ENCODE data around the gene RGR. TPM values are rescaled to one million over a fixed set of nuclear protein-coding genes. Genes with fewer than 3 reads are reported as not detected.

The RGR gene
- polyA plus RNA-seq, 1 donor (not counting 4 experiments of a cell fraction or from before 2014, with no cell fraction given), result not detected

- dilution Hi-C loops (cut with MboI; ENCODE audit: extremely low pct_ligation_motif_present, low sequenced_read_pairs), result no loop called here
- Histone ChIP-seq H3K27me3 (ENCODE audit: control insufficient read depth, extremely low read depth, insufficient read depth, low read length) (peaks cover 4% of the 10 kb centered on the region), H3K4me3 (ENCODE audit: control insufficient read depth in 2 of 3, extremely low read depth in 1 of 3, insufficient read depth in 2 of 3, low read depth in 1 of 3, low read length in 3 of 3) (no peak overlapping the region), H3K9ac (ENCODE audit: control insufficient read depth, extremely low read depth, insufficient read depth, low read length) (no peak overlapping the region), H3K9me3 (ENCODE audit: control insufficient read depth, low read depth, low read length) (no peaks in the 10 kb centered on the region), H3K4me2 (ENCODE audit: control insufficient read depth, extremely low read depth, insufficient read depth, low read depth, low read length) (no peak overlapping the region), H3K4me1 (ENCODE audit: control insufficient read depth, extremely low read depth, insufficient read depth, low read length) (no peaks in the 10 kb centered on the region), H4K20me1 (ENCODE audit: control insufficient read depth, extremely low read depth, insufficient read depth, low read length) (no peaks in the 10 kb centered on the region), H3K27ac (ENCODE audit: control insufficient read depth, insufficient read depth, low read length) (no peak overlapping the region), H3K79me2 (ENCODE audit: control insufficient read depth, insufficient read depth, low read length) (no peaks in the 10 kb centered on the region), H3K36me3 (ENCODE audit: control insufficient read depth in 2 of 2, extremely low read depth in 1 of 2, insufficient read depth in 2 of 2, low read length in 2 of 2) (no peaks in the 10 kb centered on the region), H2AFZ (ENCODE audit: control insufficient read depth, low read length) (no peak overlapping the region), H3K9me1 (ENCODE audit: control insufficient read depth, extremely low read depth, insufficient read depth, low read length) (no peaks in the 10 kb centered on the region)
- TF ChIP-seq CTCF (optimal IDR thresholded peaks at IDR 0.05 in 1 of 3, IDR thresholded peaks at IDR 0.05 in 1 of 3, conservative IDR thresholded peaks at IDR 0.05 in 1 of 3; ENCODE audit: extremely low read depth in 1 of 3, insufficient read depth in 2 of 3, low read length in 3 of 3) (no peak), EZH2 (IDR thresholded peaks at IDR 0.05; ENCODE audit: low read length) (no peak)
- DNase-seq (ENCODE audit: low read depth, low spot score) (no peak), FAIRE-seq (no peak)
These were observed 44.8 kb downstream of the RGR start for GRCh38 chr10:84289521-84290200.

GRCh38 chr10:84290235-84290634, 45.4 kb downstream of the RGR start:
- Histone ChIP-seq H3K9me3 (ENCODE audit: control insufficient read depth, low read depth, low read length) (no peaks in the 10 kb centered on the region), H3K9ac (ENCODE audit: control insufficient read depth, extremely low read depth, insufficient read depth, low read length) (no peak overlapping the region), H3K9me1 (ENCODE audit: control insufficient read depth, extremely low read depth, insufficient read depth, low read length) (no peaks in the 10 kb centered on the region), H3K4me1 (ENCODE audit: control insufficient read depth, extremely low read depth, insufficient read depth, low read length) (no peaks in the 10 kb centered on the region), H3K79me2 (ENCODE audit: control insufficient read depth, insufficient read depth, low read length) (no peaks in the 10 kb centered on the region), H3K4me3 (ENCODE audit: control insufficient read depth in 2 of 3, extremely low read depth in 1 of 3, insufficient read depth in 2 of 3, low read depth in 1 of 3, low read length in 3 of 3) (no peak overlapping the region), H3K4me2 (ENCODE audit: control insufficient read depth, extremely low read depth, insufficient read depth, low read depth, low read length) (no peak overlapping the region), H3K36me3 (ENCODE audit: control insufficient read depth in 2 of 2, extremely low read depth in 1 of 2, insufficient read depth in 2 of 2, low read length in 2 of 2) (no peaks in the 10 kb centered on the region), H2AFZ (ENCODE audit: control insufficient read depth, low read length) (no peak overlapping the region), H4K20me1 (ENCODE audit: control insufficient read depth, extremely low read depth, insufficient read depth, low read length) (no peaks in the 10 kb centered on the region), H3K27me3 (ENCODE audit: control insufficient read depth, extremely low read depth, insufficient read depth, low read length) (peaks cover 4% of the 10 kb centered on the region), H3K27ac (ENCODE audit: control insufficient read depth, insufficient read depth, low read length) (no peak overlapping the region)
- no peak for DNase-seq (ENCODE audit: low read depth, low spot score)
- TF ChIP-seq EZH2 (IDR thresholded peaks at IDR 0.05; ENCODE audit: low read length), result no peak
- no peak for TF ChIP-seq CTCF (optimal IDR thresholded peaks at IDR 0.05 in 1 of 3, IDR thresholded peaks at IDR 0.05 in 1 of 3, conservative IDR thresholded peaks at IDR 0.05 in 1 of 3; ENCODE audit: extremely low read depth in 1 of 3, insufficient read depth in 2 of 3, low read length in 3 of 3)
- FAIRE-seq, result no peak
- dilution Hi-C loops (cut with MboI; ENCODE audit: extremely low pct_ligation_motif_present, low sequenced_read_pairs), result no loop called here

All from keratinocyte (primary cell).